Upper lobe of right lung (tissue), 1 donor: ENCODE data around the gene NT5C3A. TPM values are rescaled to one million over a fixed set of nuclear protein-coding genes. Genes with fewer than 3 reads are reported as not detected.

Source experiments
- ATAC-seq: fragments of 200-7000 bp; cut with Tn5 transposase; one replicate; pipeline ENCODE4 v1.9.1; 2020; ENCODE audit warnings: mild to moderate bottlenecking, moderate library complexity
- DNase-seq: peaks from one replicate; pipeline ENCODE4 v3.0.0-alpha.2; 2020
- H3K27ac ChIP-seq: fragments of 200-600 bp; one replicate; pipeline ENCODE4 v1.8.0; 2022
- H3K27me3 ChIP-seq: fragments of 200-600 bp; one replicate; pipeline ENCODE4 v1.8.0; 2022; ENCODE audit warnings: mild to moderate bottlenecking
- H3K36me3 ChIP-seq: fragments of 200-600 bp; one replicate; pipeline ENCODE4 v1.8.0; 2022
- H3K4me1 ChIP-seq: fragments of 200-600 bp; one replicate; pipeline ENCODE4 v1.8.0; 2022
- H3K4me3 ChIP-seq: fragments of 200-600 bp; one replicate; pipeline ENCODE4 v1.8.0; 2022; ENCODE audit warnings: mild to moderate bottlenecking
- H3K9me3 ChIP-seq: fragments of 200-600 bp; one replicate; pipeline ENCODE4 v1.8.0; 2022
- intact Hi-C: fragments of 100-400 bp; cut with DNase I; formaldehyde crosslinking; loops from one replicate; pipeline ENCODE4 v1.11.0; 2022
- total RNA-seq: library from RNA; stranded (reverse); fragmentation: NEBNext Ultra II Directional; extraction: Animal tissue kit (Norgen Biotek cat#: 25700); gene quantifications from one replicate; pipeline ENCODE4 v1.2.1, GENCODE V29; 2021
- TF ChIP-seq, protein P1 (sequence below): fragments of 200-600 bp; IDR thresholded peaks from one replicate; pipeline ENCODE4 v1.8.0; 2022; ENCODE audit warnings: antibody characterized with exemption
- donor health status: DM: no; HTN: yes; CAD: no; lungs with severe emphysema.

NT5C3A gene
- total RNA-seq, 1 donor from 2014 or later = 34.0 TPM

DNA sequence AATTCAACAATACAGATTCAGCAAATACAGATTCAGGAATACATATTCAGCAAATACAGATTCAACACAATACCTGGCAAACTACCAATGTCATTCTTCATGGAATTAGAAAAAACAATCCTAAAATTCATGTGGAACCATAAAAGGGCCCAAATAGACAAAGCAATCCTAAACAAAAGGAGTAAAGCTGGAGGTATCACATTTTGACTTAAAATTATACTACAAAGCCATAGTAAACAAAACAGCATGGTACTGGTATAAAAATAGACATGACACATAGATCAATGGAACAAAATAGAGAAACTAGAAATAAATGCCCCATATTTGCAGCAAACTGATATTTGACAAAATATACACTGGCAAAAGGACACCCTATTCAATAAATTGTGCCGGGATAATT lies 3.4 kb upstream of the NT5C3A start:
- H3K4me1 ChIP-seq = peaks cover 12% of the 10 kb centered on the region
- DNase-seq = no peak
- no peaks in the 10 kb centered on the region for H3K36me3 ChIP-seq
- ATAC-seq = no peak
- H3K27me3 ChIP-seq = no peaks in the 10 kb centered on the region
- intact Hi-C loops = no loop called here
- H3K9me3 ChIP-seq = no peaks in the 10 kb centered on the region
- no peak overlapping the region for H3K27ac ChIP-seq
- TF ChIP-seq, protein P1, sequence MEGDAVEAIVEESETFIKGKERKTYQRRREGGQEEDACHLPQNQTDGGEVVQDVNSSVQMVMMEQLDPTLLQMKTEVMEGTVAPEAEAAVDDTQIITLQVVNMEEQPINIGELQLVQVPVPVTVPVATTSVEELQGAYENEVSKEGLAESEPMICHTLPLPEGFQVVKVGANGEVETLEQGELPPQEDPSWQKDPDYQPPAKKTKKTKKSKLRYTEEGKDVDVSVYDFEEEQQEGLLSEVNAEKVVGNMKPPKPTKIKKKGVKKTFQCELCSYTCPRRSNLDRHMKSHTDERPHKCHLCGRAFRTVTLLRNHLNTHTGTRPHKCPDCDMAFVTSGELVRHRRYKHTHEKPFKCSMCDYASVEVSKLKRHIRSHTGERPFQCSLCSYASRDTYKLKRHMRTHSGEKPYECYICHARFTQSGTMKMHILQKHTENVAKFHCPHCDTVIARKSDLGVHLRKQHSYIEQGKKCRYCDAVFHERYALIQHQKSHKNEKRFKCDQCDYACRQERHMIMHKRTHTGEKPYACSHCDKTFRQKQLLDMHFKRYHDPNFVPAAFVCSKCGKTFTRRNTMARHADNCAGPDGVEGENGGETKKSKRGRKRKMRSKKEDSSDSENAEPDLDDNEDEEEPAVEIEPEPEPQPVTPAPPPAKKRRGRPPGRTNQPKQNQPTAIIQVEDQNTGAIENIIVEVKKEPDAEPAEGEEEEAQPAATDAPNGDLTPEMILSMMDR = no peak
- H3K4me3 ChIP-seq = no peak overlapping the region

DNA sequence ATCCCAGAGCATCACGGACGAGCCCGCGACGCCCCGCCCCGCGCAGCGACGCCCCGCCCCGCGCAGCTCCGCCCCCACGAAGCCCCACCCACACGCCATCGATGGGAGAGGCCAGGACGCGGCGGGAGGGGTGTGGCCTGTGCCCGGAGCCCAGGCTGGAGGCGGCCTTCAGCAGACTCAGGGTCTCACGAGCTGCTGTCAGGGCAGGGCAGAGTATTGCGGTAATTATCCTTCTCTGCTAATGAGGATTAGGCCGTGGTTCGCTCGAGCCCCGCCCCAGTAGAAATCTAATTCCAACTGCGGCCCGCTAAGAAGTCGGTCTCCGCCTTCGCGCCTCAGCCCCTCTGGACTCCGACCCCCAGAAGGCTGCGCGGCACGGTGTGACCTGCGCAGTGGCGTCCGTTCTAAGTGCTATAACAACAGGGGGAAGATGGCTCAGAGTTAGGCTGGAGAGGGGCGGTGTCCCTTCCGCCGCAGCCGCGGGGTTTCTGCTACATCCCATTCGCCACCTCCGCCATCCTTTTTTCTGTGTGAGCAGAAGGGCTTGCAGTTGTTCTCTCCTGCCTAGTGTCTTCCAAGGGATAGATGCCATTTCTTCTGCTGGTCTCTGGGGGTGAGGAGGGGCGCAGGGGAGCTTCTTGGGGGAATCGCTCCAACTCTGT lies 337 bp upstream of the NT5C3A start:
- peak; percentile 97 for DNase-seq
- peak; percentile 99 for ATAC-seq
- Histone ChIP-seq H3K4me1 (peaks cover 24% of the 10 kb centered on the region), H3K4me3 (peak overlapping the region; percentile 92), H3K27ac (peak overlapping the region; percentile 88), H3K36me3 (no peaks in the 10 kb centered on the region), H3K9me3 (no peaks in the 10 kb centered on the region), H3K27me3 (no peaks in the 10 kb centered on the region)
- intact Hi-C loops = no loop called here
- TF ChIP-seq, protein P1 = no peak

DNA sequence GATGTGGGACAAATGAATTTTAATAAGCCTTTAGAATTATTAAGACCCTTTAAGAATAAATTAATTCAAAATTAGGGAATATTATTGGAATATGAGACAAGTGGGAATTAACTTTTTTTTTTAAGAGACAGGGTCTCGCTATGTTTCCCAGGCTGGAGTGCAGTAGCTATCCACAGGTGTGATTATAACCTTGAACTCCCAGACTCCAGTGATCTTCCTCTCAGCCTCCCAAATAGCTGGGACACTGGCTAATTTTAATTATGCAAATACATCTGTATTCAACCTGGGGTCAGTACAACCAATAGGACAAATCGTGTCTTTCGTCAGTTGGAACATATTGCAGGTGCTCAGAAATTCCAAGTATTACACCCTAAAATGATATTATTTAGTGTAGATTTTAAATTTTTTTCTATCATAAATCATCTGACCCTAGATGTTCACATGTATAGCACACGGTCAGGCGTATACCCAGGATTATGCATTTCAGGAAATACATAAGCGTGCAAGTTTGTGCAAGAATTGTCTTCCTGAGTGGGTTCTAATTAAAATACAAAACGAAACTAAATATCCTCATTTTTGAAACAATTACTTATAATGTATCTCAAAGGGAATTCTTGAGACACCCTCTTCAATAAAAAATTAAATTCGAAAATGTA lies 1.2 kb downstream of the NT5C3A start:
- DNase-seq = no peak
- Histone ChIP-seq H3K36me3 (no peaks in the 10 kb centered on the region), H3K27ac (peak overlapping the region; percentile 88), H3K4me1 (peaks cover 24% of the 10 kb centered on the region), H3K9me3 (no peaks in the 10 kb centered on the region), H3K27me3 (no peaks in the 10 kb centered on the region), H3K4me3 (peak overlapping the region; percentile 92)
- intact Hi-C loops = no loop called here
- TF ChIP-seq, protein P1 = no peak
- no peak for ATAC-seq

DNA sequence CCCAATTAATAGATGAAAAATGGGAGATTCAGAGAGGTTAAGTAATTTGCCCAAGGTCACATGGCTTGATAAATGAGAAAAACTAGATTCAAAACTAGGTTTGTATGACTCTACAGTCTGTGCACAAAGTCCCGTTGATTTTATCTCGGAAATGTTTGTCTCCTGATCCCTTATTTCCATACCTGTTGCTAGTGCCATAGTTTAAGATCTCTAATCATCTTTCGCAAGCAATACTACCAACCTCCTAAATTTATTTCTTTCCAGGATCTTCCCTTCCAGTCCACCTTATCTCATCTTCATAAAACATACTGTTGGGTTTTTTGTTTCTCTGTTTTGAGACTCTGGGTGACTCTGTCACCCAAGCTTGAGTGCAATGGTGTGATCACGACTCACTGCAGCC lies 2.9 kb downstream of the NT5C3A start:
- H3K9me3 ChIP-seq = no peaks in the 10 kb centered on the region
- no peak for DNase-seq
- intact Hi-C loops = no loop called here
- no peaks in the 10 kb centered on the region for H3K27me3 ChIP-seq
- H3K27ac ChIP-seq = no peak overlapping the region
- peaks cover 24% of the 10 kb centered on the region for H3K4me1 ChIP-seq
- TF ChIP-seq, protein P1 = no peak
- no peak overlapping the region for H3K4me3 ChIP-seq
- H3K36me3 ChIP-seq = no peaks in the 10 kb centered on the region
- ATAC-seq = no peak

DNA sequence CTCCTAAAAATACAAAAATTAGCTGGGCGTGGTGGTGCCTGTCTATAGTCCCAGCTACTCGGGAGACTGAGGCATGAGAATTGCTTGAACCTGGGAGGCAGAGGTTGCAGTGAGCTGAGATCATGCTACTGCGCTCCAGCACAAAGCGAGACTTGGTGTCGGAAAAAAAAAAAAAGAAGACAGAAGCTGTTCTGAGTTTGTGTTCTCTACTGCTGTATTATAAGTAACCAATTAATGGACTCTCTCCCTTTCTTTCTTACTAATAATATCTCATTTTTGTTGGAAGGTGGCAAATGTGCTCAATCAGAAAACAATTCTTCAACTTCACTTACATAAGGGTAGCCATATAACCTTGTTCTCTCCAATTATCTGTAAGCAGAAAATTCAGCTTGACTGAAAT lies 7.4 kb downstream of the NT5C3A start:
- DNase-seq = no peak
- Histone ChIP-seq H3K27ac (no peak overlapping the region), H3K4me3 (no peak overlapping the region), H3K36me3 (no peaks in the 10 kb centered on the region), H3K27me3 (no peaks in the 10 kb centered on the region), H3K9me3 (no peaks in the 10 kb centered on the region), H3K4me1 (peaks cover 26% of the 10 kb centered on the region)
- intact Hi-C loops = no loop called here
- ATAC-seq = no peak
- TF ChIP-seq, protein P1 = no peak
